Measurements from ENCODE around the gene PTGFRN. TPM values are rescaled to one million over a fixed set of nuclear protein-coding genes. Genes with fewer than 3 reads are reported as not detected.

PTGFRN gene
- total and polyA plus RNA-seq, 7 donors = 6.6 to 179 (median 77.3) TPM

GRCh38 chr1:116962987-116963639 lies 53.4 kb downstream of the PTGFRN start:
- Histone ChIP-seq H3K27ac (no peak overlapping the region), H3K36me3 (peaks cover 8 to 70% (median 23%) of the 10 kb centered on the region in 4 donors), H3K4me3 (no peak overlapping the region), H3K4me1 (peaks cover 0 to 21% (median 3%) of the 10 kb centered on the region in 4 donors), H3K27me3 (no peaks in the 10 kb centered on the region), H3K9me3 (no peaks in the 10 kb centered on the region)
- WGBS, 2 donors = 57 to 85% methylated on average over 4 of the region's 4 CpGs
- intact Hi-C loops (cut with DNase I) = no loop called here
- DNase-seq = no peak
- no peak for TF ChIP-seq CTCF (IDR thresholded peaks at IDR 0.05)
- TF ChIP-seq POLR2A (IDR thresholded peaks at IDR 0.05) = no peak
- TF ChIP-seq POLR2AphosphoS5 (IDR thresholded peaks at IDR 0.05) = no peak
- TF ChIP-seq EP300 (IDR thresholded peaks at IDR 0.05) = no peak

GRCh38 chr1:116966791-116967190 lies 57.1 kb downstream of the PTGFRN start:
- DNase-seq = no peak
- no peak for TF ChIP-seq POLR2A (IDR thresholded peaks at IDR 0.05)
- no peak for TF ChIP-seq EP300 (IDR thresholded peaks at IDR 0.05)
- no peak for TF ChIP-seq CTCF (IDR thresholded peaks at IDR 0.05)
- TF ChIP-seq POLR2AphosphoS5 (IDR thresholded peaks at IDR 0.05) = no peak
- Histone ChIP-seq H3K4me1 (peaks cover 0 to 15% (median 10%) of the 10 kb centered on the region in 4 donors), H3K36me3 (peaks cover 8 to 61% (median 17%) of the 10 kb centered on the region in 4 donors), H3K9me3 (no peaks in the 10 kb centered on the region), H3K4me3 (no peak overlapping the region), H3K27ac (no peak overlapping the region), H3K27me3 (no peaks in the 10 kb centered on the region)
- 95 to 96% methylated on average over 11 of the region's 11 CpGs for WGBS, 2 donors
- intact Hi-C loops (cut with DNase I) = no loop called here

GRCh38 chr1:116968724-116969123 lies 59.0 kb downstream of the PTGFRN start:
- Histone ChIP-seq H3K27ac (no peak overlapping the region), H3K4me1 (peaks cover 0 to 32% (median 25%) of the 10 kb centered on the region in 4 donors), H3K27me3 (no peaks in the 10 kb centered on the region), H3K36me3 (peaks cover 0 to 42% (median 10%) of the 10 kb centered on the region in 4 donors), H3K9me3 (no peaks in the 10 kb centered on the region), H3K4me3 (no peak overlapping the region)
- intact Hi-C loops (cut with DNase I) = no loop called here
- TF ChIP-seq EP300 (IDR thresholded peaks at IDR 0.05) (no peak), POLR2A (IDR thresholded peaks at IDR 0.05) (no peak), CTCF (IDR thresholded peaks at IDR 0.05) (no peak), POLR2AphosphoS5 (IDR thresholded peaks at IDR 0.05) (no peak)
- WGBS, 2 donors = 94 to 95% methylated on average over 3 of the region's 3 CpGs
- DNase-seq = no peak

- no peak for TF ChIP-seq CTCF (IDR thresholded peaks at IDR 0.05)
- DNase-seq = no peak
- 77 to 90% methylated on average over 4 of the region's 4 CpGs for WGBS, 2 donors
These were observed 61.6 kb downstream of the PTGFRN start for GRCh38 chr1:116971258-116971860.

More at GRCh38 chr1:116971258-116971860, 61.6 kb downstream of the PTGFRN start:
- Histone ChIP-seq H3K27ac (peak overlapping the region; percentile 19 to 76 (median 74)), H3K36me3 (peaks cover 0 to 40% (median 15%) of the 10 kb centered on the region in 4 donors), H3K27me3 (no peaks in the 10 kb centered on the region), H3K4me1 (peaks cover 0 to 34% (median 25%) of the 10 kb centered on the region in 4 donors), H3K9me3 (no peaks in the 10 kb centered on the region), H3K4me3 (no peak overlapping the region)
- intact Hi-C loops (cut with DNase I) = no loop called here

Measured in sigmoid colon (tissue), 7 donors.